ENCODE measurements around the gene SERHL2. TPM values are rescaled to one million over a fixed set of nuclear protein-coding genes. Genes with fewer than 3 reads are reported as not detected.
"Not testable (repeated sequence)": the region's sequence is repeated elsewhere in the genome, so short reads cannot be mapped to it uniquely, and the experiment has no call there.

The SERHL2 gene
- total RNA-seq, 3 donors from 2014 or later = 0.52 to 2.5 (median 0.89) TPM

DNA sequence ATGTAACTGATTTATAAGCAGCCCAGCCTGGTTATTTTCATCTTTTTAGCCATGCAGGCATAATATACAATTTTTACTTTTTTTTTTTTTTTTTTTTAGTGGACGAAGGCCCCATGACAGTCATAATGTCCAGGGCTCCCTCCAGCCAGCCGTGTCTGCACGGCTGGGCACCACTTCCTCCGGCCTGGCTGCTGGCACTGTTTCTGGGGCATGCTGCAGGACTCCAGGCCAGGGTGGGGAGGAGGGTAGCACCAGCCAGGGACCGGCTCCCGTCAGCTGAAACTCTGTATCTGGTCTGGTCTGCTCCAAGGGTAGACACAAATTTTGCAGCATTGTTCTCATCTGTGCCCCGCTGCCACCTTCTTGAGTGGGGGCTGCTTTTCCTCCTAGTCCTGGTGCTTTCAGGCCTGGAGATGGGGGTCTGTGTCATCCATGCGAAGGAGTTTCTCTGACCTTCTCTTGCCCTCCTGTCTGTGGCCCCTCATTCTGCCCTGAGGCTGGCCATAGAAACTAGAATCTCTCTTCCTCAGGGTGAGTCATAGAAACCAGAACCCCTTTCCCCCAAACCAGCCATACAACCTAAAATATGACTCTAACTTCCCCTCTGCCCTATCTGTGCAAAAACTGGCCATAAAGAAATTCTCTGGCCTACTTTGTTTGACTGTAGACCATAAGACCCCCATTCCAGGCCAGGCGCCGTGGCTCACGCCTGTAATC lies 25.0 kb upstream of the SERHL2 start:
- no peak for DNase-seq
- Histone ChIP-seq H3K36me3 (ENCODE audit: low read depth) (no peaks in the 10 kb centered on the region), H3K4me1 (ENCODE audit: low read depth) (no peaks in the 10 kb centered on the region), H3K4me3 (no peak overlapping the region), H3K9me3 (no peaks in the 10 kb centered on the region)
- no peak for ATAC-seq
- TF ChIP-seq, protein P1, sequence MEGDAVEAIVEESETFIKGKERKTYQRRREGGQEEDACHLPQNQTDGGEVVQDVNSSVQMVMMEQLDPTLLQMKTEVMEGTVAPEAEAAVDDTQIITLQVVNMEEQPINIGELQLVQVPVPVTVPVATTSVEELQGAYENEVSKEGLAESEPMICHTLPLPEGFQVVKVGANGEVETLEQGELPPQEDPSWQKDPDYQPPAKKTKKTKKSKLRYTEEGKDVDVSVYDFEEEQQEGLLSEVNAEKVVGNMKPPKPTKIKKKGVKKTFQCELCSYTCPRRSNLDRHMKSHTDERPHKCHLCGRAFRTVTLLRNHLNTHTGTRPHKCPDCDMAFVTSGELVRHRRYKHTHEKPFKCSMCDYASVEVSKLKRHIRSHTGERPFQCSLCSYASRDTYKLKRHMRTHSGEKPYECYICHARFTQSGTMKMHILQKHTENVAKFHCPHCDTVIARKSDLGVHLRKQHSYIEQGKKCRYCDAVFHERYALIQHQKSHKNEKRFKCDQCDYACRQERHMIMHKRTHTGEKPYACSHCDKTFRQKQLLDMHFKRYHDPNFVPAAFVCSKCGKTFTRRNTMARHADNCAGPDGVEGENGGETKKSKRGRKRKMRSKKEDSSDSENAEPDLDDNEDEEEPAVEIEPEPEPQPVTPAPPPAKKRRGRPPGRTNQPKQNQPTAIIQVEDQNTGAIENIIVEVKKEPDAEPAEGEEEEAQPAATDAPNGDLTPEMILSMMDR (IDR thresholded peaks at IDR 0.05) = no peak
- intact Hi-C loops (cut with DNase I, micrococcal nuclease) = no loop called here

DNA sequence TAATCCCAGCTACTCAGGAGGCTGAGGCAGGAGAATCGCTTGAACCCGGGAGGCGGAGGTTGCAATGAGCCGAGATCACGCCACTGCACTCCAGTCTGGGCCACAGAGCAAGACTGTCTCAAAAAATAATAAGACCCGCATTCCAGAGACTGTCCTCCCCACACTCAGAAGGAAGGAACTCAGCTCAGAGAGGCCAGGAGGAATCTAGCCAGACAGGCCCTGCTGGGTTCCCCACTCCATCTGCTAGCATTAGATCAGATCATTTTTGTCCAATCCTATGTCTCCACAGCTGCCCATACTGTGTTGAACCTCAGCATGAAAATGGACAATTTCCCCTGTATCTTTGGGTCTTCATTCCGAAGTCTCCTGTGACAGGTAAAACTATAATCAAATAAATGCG lies 24.3 kb upstream of the SERHL2 start:
- not testable (repeated sequence) for ATAC-seq

DNA sequence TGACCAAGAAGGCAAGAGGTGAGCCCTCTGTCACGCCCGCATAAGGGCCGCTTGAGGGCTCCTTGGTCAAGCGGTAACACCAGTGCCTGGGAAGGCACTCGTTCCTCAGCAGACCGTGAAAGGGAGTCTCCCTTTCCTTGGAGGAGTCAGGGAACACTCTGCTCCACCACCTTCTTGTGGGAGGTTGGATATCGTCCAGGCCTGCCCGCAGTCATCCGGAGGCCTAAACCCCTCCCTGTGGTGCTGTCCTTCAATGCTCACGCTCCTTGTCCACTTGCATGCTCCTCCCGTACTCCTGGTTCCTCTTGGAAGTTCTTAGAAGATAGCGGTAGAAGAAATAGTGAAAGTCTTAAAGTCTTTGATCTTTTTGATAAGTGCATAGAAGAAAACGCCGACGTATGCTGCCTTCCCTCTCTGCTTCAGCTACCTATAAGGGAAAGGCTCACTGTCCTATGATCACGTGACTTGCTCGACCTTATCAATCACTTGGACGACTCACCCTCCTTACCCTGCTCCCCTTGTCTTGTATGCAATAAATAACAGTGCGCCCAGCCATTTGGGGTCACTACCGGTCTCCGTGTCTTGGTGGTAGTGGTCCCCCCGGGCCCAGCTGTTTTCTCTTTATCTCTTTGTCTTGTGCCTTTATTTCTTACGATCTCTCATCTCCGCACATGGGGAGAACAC lies 22.2 kb upstream of the SERHL2 start:
- intact Hi-C loops (cut with DNase I, micrococcal nuclease); ATAC-seq; H3K9me3 ChIP-seq; H3K36me3 ChIP-seq (ENCODE audit: low read depth); DNase-seq; H3K4me3 ChIP-seq; H3K4me1 ChIP-seq (ENCODE audit: low read depth): not testable (repeated sequence)

More for the DNA sequence above, 24.3 kb upstream of the SERHL2 start:
- H3K36me3 ChIP-seq (ENCODE audit: low read depth); DNase-seq; H3K4me3 ChIP-seq; H3K9me3 ChIP-seq; intact Hi-C loops (cut with DNase I, micrococcal nuclease); H3K4me1 ChIP-seq (ENCODE audit: low read depth): not testable (repeated sequence)

DNA sequence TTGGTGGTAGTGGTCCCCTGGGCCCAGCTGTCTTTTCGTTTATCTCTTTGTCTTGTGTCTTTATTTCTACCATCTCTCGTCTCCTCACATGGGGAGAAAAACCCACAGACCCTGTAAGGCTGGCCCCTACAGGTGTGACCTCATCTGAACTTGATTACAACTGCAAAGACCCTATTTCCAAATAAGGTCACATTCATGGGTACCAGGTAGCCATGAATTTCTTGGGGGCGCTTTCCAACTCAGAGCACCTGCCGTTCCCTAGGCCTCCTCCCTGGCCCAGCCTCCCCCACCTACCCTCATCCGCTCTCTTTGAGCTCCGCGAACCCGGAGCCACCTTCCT lies 20.1 kb upstream of the SERHL2 start:
- no peak for ATAC-seq
- Histone ChIP-seq H3K36me3 (ENCODE audit: low read depth) (no peaks in the 10 kb centered on the region), H3K4me3 (no peak overlapping the region), H3K9me3 (no peaks in the 10 kb centered on the region), H3K4me1 (ENCODE audit: low read depth) (no peaks in the 10 kb centered on the region)
- intact Hi-C loops (cut with DNase I, micrococcal nuclease) = no loop called here
- no peak for DNase-seq
- TF ChIP-seq, protein P1 (IDR thresholded peaks at IDR 0.05) = no peak

DNA sequence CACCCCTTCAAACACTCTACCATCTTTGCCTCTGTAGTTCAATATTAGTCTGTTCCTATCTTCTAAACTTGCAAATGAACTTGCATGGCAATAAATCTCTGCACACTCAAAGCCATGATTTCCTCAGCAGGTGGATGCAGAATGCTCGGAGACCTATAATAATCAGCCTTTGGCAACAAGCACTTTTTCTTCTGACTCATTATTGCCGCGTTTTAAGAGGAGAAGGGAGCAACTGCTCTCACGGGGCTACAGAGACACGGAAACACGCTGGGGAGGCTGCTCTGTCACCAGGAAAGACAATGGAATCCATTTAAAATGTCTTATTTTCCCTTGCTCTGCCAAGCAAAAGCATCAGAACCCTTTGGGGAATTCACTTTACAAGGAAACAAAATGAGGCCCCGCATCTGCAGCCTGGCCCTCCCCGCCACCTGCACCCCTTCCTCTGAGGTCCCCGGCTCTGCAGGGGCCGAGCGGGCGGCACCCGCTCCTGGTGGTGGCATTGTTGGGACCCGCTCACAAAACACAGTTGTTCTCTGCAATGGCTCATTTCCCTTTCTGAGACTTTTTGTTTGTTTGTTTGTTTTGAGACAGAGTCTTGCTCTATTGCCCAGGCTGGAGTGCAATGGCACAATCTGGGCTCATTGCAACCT lies 18.5 kb upstream of the SERHL2 start:
- DNase-seq; intact Hi-C loops (cut with DNase I, micrococcal nuclease); H3K9me3 ChIP-seq; ATAC-seq; H3K4me1 ChIP-seq (ENCODE audit: low read depth); H3K4me3 ChIP-seq; H3K36me3 ChIP-seq (ENCODE audit: low read depth): not testable (repeated sequence)

DNA sequence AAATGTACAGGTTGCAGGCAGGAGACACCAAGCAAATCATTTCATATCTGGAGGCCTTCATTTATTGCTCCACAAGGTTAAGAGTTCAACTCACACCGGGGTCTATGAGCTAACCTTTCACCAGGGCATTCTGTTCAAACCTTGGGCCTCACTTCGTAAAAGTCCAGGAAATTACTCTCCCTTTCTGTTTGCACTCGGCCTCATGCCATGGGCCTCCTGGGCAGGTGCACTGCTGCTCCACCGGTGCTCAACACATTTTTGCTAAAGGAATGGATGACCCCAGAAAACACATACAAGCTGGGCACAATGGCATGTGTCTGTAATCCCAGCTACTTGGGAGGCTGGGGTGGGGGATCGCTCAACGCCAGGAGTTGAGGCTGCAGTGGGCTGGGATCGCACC lies 17.6 kb upstream of the SERHL2 start:
- intact Hi-C loops (cut with DNase I, micrococcal nuclease) = no loop called here
- Histone ChIP-seq H3K4me1 (ENCODE audit: low read depth) (no peaks in the 10 kb centered on the region), H3K4me3 (no peak overlapping the region), H3K36me3 (ENCODE audit: low read depth) (no peaks in the 10 kb centered on the region), H3K9me3 (no peaks in the 10 kb centered on the region)
- ATAC-seq (no peak), DNase-seq (no peak)
- TF ChIP-seq, protein P1 (IDR thresholded peaks at IDR 0.05) = no peak

DNA sequence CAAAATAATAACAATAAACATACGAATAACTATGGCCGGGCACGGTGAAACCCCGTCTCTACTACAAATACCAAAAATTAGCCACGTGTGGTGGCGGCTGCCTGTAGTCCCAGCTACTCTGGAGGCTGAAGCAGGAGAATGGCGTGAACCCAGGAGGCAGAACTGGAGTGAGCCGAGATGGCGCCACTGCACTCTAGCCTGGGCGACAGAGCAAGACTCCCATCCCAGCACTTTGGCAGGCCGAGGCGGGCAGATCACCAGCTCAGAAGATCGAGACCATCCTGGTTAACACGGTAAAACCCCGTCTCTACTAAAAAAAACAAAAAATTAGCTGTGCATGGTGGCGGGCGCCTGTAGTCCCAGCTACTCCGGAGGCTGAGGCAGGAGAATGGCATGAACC lies 17.1 kb upstream of the SERHL2 start:
- DNase-seq; H3K9me3 ChIP-seq; H3K36me3 ChIP-seq (ENCODE audit: low read depth); intact Hi-C loops (cut with DNase I, micrococcal nuclease); H3K4me3 ChIP-seq; H3K4me1 ChIP-seq (ENCODE audit: low read depth); ATAC-seq: not testable (repeated sequence)

DNA sequence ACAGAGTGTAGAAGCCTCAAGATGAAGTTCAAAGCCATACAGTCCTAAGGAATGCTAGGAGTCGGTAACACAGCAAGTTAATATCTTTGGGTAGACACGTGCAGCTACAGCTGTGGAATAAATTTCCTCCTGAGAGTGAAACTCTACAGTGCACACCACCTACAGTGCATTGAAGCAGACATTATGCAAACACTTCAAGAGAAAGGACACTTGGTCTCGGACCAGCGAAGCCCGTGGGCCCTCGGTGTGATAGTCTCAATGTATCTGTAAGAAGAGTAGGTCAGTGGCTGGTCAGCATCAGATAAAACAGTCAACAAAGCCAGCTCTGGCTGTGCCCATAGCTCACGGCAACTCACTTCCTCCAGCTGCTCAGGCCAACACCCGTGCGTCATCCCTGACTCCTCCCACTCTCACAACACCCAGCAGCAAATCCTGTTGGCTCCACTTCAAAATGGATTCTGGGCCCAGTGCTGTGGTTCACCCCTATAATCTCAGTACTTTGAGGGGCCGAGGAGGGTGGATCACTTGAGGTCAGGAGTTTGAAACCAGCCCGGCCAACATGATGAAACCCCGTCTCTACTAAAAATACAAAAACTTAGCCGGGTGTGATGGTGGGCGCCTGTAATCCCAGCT lies 16.4 kb upstream of the SERHL2 start:
- peak in 1 of 3 donors; percentile 42 for DNase-seq
- ATAC-seq = peak; percentile 91
- H3K4me1 ChIP-seq (ENCODE audit: low read depth); H3K4me3 ChIP-seq; H3K9me3 ChIP-seq; H3K36me3 ChIP-seq (ENCODE audit: low read depth); intact Hi-C loops (cut with DNase I, micrococcal nuclease): not testable (repeated sequence)

DNA sequence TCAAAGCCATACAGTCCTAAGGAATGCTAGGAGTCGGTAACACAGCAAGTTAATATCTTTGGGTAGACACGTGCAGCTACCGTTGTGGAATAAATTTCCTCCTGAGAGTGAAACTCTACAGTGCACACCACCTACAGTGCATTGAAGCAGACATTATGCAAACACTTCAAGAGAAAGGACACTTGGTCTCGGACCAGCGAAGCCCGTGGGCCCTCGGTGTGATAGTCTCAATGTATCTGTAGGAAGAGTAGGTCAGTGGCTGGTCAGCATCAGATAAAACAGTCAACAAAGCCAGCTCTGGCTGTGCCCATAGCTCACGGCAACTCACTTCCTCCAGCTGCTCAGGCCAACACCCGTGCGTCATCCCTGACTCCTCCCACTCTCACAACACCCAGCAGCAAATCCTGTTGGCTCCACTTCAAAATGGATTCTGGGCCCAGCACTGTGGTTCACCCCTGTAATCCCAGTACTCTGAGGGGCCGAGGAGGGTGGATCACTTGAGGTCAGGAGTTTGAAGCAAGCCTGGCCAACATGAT lies 14.5 kb upstream of the SERHL2 start:
- DNase-seq = not testable (repeated sequence)

More for the DNA sequence above, 14.5 kb upstream of the SERHL2 start:
- H3K4me1 ChIP-seq (ENCODE audit: low read depth); H3K4me3 ChIP-seq; H3K36me3 ChIP-seq (ENCODE audit: low read depth); intact Hi-C loops (cut with DNase I, micrococcal nuclease); H3K9me3 ChIP-seq: not testable (repeated sequence)
- peak; percentile 92 for ATAC-seq
